Amniotic epithelial cell (primary cell): ENCODE results near the gene RNF130.

Experiments
- DNase-seq: peaks from one replicate; pipeline ENCODE4 v3.0.0-alpha.2; 2010; ENCODE audit warnings: low read depth

Gene RNF130

GRCh38 chr5:179915406-179915935, 156.1 kb downstream of the RNF130 start:
- DNase-seq, result no peak

DNA sequence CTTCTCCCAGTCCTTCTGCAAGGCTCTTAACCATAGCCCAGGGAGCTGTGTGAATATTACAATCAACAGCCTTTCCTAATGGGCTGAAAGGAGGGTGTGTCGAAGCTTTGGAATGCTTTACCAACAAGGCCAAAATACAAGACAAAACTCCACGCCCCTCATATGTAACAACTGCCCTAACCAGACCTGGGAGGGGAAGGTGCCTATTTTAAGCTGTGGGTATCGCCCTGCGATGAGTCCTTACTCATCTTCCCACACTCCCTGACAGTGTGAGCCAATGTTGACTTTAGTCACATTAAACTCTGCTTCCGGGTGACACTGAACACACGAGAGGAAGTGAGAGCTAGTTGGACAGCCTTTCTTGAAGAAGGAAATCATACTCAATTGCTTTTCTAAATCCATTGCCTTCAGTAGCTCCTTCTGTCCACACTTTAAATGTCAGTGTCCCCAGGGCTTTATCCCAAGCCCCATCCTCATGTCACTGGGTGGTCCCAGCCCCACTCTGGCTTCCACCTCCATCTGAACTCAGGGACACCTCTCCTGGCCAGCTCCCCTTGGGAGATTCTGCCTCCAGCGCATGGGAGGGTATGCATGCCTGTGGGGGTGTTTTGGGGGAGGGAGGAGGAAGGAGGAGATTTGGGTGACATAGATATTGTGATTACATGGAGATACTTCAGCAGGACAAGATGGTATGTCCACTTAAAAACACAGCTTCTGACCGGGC, 157.4 kb downstream of the RNF130 start:
- no peak for DNase-seq

- no peak for DNase-seq
Observed at GRCh38 chr5:179913461-179913860, 158.1 kb downstream of the RNF130 start.

DNA sequence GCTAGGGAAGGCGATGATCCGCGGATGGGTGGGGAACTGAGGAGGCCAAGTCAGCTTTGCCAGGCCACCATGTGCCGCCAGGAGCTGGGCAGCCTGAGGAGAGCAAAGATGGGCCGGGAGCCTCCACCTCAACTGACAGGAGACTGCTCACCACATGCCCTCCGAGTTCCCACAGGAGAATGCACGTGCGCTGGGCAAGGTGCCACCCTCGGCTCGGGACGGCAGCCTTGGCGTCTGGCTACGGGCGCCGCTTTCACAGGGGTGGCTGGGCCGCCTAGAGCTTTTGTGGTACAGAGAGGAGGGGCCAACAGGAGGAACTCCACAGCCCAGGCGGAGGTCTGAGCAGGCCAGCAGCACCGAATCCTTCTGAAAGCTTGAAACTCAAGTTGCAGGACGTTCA, 158.6 kb downstream of the RNF130 start:
- no peak for DNase-seq

- DNase-seq, result no peak
Observed at GRCh38 chr5:179912386-179912785, 159.2 kb downstream of the RNF130 start.

DNA sequence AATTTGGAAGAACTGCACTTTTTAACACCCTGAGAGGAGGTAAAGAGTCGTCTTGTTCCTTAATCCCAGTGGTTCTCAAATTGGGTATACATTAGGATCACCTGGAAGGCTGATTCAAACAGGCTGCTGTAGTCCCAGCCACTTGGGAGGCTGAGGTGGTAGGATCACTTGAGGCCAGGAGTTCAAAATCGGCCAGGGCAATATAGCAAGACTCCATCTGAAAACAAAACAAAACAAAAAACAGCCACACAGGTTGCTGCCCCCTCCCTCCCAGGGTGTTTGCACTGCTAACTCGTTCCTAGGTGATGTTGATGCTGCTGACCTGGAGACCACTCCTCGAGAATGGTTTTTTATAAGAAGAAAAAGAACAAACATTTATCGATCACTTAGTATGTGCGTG, 162.3 kb downstream of the RNF130 start:
- DNase-seq, result no peak

DNA sequence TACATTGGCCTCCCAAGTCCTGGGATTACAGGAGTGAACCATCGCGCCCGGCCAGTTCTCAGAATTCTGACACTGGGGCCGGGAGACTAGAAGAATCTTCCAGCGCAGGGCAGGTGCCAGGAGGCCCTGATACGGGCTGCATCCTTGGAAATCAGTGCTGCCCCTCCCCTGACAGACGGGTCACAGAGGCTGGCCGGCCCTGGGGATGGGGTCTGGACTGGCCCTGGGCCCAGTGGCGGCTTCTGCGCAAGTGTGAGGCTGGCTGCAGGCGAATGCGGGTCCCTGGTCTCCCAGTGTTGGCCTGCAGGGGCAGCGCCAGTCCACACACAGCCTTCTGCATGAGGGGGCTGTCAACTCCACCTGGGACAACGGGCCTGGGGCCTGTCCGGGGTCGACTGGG, 163.0 kb downstream of the RNF130 start:
- no peak for DNase-seq

GRCh38 chr5:179907556-179908324, 163.8 kb downstream of the RNF130 start, which contains the start of gene TBC1D9B:
TBC1D9B (minus strand) TSS chr5:179907897; CDS start chr5:179907821, 76 bp downstream.
- peak; percentile 34 for DNase-seq

GRCh38 chr5:179906795-179907555, 164.6 kb downstream of the RNF130 start:
- DNase-seq, result peak; percentile 42

DNA sequence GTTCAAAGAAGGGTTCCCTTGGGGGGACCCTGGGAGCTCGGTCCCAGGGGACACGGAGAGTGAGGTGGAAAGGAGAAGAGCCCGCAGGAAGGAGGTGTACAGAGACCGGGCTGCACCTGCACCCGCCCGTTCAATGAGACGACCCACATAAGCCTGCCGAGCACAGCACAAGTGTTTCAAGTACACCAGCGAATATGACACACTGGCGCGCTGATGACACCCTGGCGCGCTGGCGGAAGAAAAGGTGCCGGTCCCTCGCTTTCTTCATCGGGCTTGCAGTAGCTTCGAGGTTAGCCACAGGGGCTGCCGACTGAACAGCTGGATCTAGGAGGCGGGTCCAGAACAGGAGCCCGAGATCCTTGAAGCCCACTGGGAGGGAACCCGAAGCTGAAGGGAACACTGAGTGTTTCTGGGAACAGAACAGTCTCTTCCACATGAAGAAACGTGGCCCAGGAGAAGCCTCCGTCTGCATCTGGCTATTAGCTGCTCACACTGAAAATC, 165.2 kb downstream of the RNF130 start:
- no peak for DNase-seq

DNA sequence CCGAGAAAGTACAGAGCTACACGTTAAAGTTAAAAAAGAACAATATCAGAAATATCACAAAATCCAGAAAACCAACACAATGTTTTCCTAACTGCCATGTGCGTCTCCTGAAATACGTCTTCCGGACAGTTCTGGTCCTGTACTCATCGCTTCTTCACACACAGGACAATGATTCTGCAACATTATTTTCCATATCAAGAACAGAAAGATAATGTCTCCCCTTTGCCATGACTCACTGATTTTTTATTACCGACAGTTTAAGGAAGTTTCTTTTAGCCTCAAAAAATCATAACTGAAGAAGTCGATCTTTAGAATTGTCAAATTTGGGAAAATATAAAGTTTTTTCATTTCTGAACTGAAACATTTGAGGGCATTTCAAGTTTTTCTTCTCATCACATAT, 166.4 kb downstream of the RNF130 start:
- no peak for DNase-seq
